Astrocyte (in vitro differentiated cells and primary cell): Measurements from ENCODE around the gene SELENOO. TPM values are rescaled to one million over a fixed set of nuclear protein-coding genes. Genes with fewer than 3 reads are reported as not detected.

Experiments used
- DNase-seq: peaks from one replicate; pipeline ENCODE4 v3.0.0-alpha.2; 2010; ENCODE audit warnings: low read depth
- FAIRE-seq: peaks from 2 replicates; lab custom pipeline; 2011; peaks lifted over from hg19 to GRCh38; lab: Jason Lieb, UNC
- H2AFZ ChIP-seq: 2 replicates; pipeline ENCODE4 v1.6.0; 2012; ENCODE audit warnings: low read depth, low read length, inconsistent platforms
- H3K27ac ChIP-seq: 2 replicates; pipeline ENCODE4 v1.5.1; 2011; ENCODE audit warnings: low read depth, low read length, inconsistent platforms
- H3K27me3 ChIP-seq: 2 replicates; pipeline ENCODE4 v1.6.0; 2011; ENCODE audit warnings: low read length, inconsistent platforms; ENCODE audit not compliant: insufficient read depth
- H3K36me3 ChIP-seq: 2 replicates; pipeline ENCODE4 v1.5.1; 2011; ENCODE audit warnings: low read length, inconsistent platforms; ENCODE audit not compliant: insufficient read depth
- H3K4me1 ChIP-seq: 2 replicates; pipeline ENCODE4 v1.5.1; 2011; ENCODE audit warnings: low read length, inconsistent platforms; ENCODE audit not compliant: insufficient read depth
- H3K4me2 ChIP-seq: 2 replicates; pipeline ENCODE4 v1.6.0; 2012; ENCODE audit warnings: low read length, inconsistent platforms
- H3K4me3 ChIP-seq: 2 replicates; pipeline ENCODE4 v1.5.1; 2011; ENCODE audit warnings: low read depth, mild to moderate bottlenecking, low read length, inconsistent platforms; ENCODE audit not compliant: insufficient read depth
- H3K79me2 ChIP-seq: 2 replicates; pipeline ENCODE4 v1.6.0; 2012; ENCODE audit warnings: mild to moderate bottlenecking, low read length, inconsistent platforms; ENCODE audit not compliant: insufficient read depth
- H3K9ac ChIP-seq: 2 replicates; pipeline ENCODE4 v1.6.0; 2012; ENCODE audit warnings: mild to moderate bottlenecking, low read length, inconsistent platforms
- H3K9me3 ChIP-seq: 2 replicates; pipeline ENCODE4 v1.5.1; 2012; ENCODE audit warnings: low read depth, mild to moderate bottlenecking, low read length, inconsistent platforms; ENCODE audit not compliant: insufficient read depth
- H4K20me1 ChIP-seq: 2 replicates; pipeline ENCODE4 v1.6.0; 2012; ENCODE audit warnings: low read length, inconsistent platforms; ENCODE audit not compliant: insufficient read depth
- H3K27ac Mint-ChIP-seq: one replicate; pipeline ENCODE4 v1.8.0; 2021; ENCODE audit warnings: mild to moderate bottlenecking, mixed read lengths; ENCODE audit not compliant: unreplicated experiment
- H3K27me3 Mint-ChIP-seq: one replicate; pipeline ENCODE4 v1.8.0; 2021; ENCODE audit warnings: low read depth, mixed read lengths; ENCODE audit not compliant: unreplicated experiment
- H3K36me3 Mint-ChIP-seq: one replicate; pipeline ENCODE4 v1.8.0; 2021; ENCODE audit warnings: low read depth, mixed read lengths; ENCODE audit not compliant: unreplicated experiment
- H3K4me1 Mint-ChIP-seq: one replicate; pipeline ENCODE4 v1.8.0; 2021; ENCODE audit warnings: low read depth, mixed read lengths; ENCODE audit not compliant: unreplicated experiment
- H3K4me3 Mint-ChIP-seq: one replicate; pipeline ENCODE4 v1.8.0; 2021; ENCODE audit warnings: mild to moderate bottlenecking, moderate library complexity, mixed read lengths; ENCODE audit not compliant: unreplicated experiment
- H3K9me3 Mint-ChIP-seq: one replicate; pipeline ENCODE4 v1.8.0; 2021; ENCODE audit warnings: mild to moderate bottlenecking, mixed read lengths; ENCODE audit not compliant: unreplicated experiment
- EZH2 ChIP-seq: IDR thresholded peaks from 2 replicates; pipeline ENCODE4 v1.6.1; 2012; ENCODE audit warnings: mild to moderate bottlenecking, low read length, inconsistent platforms; ENCODE audit not compliant: insufficient read depth
- total RNA-seq: library from RNA; stranded (reverse); gene quantifications from 2 replicates; pipeline ENCODE4 v1.2.1, GENCODE V29; 2021
- TF ChIP-seq, protein P1 (sequence below): IDR thresholded peaks from 2 replicates; pipeline ENCODE4 v1.5.1; 2011; ENCODE audit warnings: low read depth, mild to moderate bottlenecking, inconsistent platforms, low read length, moderate library complexity; ENCODE audit not compliant: insufficient read depth

SELENOO gene
- total RNA-seq, 1 donor from 2014 or later = 18.5 TPM

DNA sequence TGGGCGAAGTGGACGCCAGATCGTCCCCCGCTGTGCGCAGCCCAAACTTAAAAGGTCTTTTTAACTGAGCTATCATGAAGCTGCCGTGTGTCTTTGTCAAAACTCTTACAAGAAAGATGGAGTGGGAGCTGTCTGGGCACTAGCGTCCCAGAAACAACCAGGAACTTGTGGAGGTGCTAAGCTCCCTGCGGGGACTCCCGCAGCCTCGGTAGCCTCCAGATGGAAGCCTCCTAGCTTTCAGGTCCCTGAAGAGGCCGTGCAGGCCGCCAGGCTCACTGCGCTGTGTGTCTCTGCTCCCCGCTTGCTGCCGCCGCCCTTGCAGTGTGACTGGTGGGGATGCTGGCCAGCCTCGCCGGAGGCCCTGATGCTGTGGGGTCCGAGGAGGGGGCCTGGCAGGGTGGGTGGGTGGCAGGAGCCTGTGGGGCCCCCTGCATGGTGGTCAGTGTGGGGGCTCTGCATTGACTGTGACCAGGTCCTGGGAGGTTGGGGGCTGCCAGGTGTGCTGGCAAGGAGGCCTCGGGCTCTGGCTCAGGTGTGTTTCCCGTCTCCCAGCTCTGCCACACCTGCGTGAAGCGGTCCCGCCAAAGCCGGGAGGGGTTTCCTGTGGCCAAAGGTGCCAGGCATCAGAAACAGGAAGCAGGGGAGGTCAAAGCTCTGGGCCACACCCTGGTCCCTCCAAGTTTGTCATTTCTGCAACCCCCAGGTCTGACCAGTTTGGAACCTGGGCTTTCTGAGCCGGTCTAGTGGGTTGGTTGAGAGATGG, 13.9 kb upstream of the SELENOO start:
- DNase-seq = no peak
- no peak overlapping the region for H2AFZ ChIP-seq
- H3K79me2 ChIP-seq = peaks cover 51% of the 10 kb centered on the region

DNA sequence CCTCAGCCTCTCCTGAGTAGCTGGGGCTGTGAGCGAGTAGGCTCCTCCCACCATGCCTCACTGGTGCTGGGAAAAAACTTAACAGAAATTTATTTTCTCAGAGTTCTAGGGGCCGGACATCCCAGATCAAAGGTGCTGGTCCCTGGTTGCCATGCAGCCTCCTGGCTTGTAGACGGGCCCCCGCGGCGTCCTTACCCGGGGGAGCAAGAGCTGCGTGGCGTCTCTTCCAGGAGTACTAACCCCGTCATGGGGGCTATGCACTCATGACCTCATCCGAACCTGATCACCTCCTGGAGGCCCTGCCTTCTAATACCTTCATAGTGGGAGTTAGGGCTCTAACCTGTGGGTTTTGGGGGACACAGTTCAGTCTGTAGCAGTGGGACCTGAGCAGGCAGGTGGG, 12.5 kb upstream of the SELENOO start:
- peak overlapping the region; percentile 27 for H3K4me3 Mint-ChIP-seq
- peaks cover 53% of the 10 kb centered on the region for H4K20me1 ChIP-seq
- H3K9me3 Mint-ChIP-seq = no peaks in the 10 kb centered on the region
- peaks cover 27% of the 10 kb centered on the region for H3K4me1 ChIP-seq
- FAIRE-seq (no peak), DNase-seq (no peak)
- TF ChIP-seq, protein P1, sequence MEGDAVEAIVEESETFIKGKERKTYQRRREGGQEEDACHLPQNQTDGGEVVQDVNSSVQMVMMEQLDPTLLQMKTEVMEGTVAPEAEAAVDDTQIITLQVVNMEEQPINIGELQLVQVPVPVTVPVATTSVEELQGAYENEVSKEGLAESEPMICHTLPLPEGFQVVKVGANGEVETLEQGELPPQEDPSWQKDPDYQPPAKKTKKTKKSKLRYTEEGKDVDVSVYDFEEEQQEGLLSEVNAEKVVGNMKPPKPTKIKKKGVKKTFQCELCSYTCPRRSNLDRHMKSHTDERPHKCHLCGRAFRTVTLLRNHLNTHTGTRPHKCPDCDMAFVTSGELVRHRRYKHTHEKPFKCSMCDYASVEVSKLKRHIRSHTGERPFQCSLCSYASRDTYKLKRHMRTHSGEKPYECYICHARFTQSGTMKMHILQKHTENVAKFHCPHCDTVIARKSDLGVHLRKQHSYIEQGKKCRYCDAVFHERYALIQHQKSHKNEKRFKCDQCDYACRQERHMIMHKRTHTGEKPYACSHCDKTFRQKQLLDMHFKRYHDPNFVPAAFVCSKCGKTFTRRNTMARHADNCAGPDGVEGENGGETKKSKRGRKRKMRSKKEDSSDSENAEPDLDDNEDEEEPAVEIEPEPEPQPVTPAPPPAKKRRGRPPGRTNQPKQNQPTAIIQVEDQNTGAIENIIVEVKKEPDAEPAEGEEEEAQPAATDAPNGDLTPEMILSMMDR = no peak
- TF ChIP-seq EZH2 = no peak
- H3K27me3 ChIP-seq = no peaks in the 10 kb centered on the region
- H3K4me1 Mint-ChIP-seq = peaks cover 8% of the 10 kb centered on the region
- H3K4me3 ChIP-seq = no peak overlapping the region
- no peak overlapping the region for H3K27ac Mint-ChIP-seq
- no peaks in the 10 kb centered on the region for H3K27me3 Mint-ChIP-seq
- peaks cover 64% of the 10 kb centered on the region for H3K79me2 ChIP-seq
- no peak overlapping the region for H3K9ac ChIP-seq
- no peaks in the 10 kb centered on the region for H3K9me3 ChIP-seq
- H3K27ac ChIP-seq = no peak overlapping the region
- H3K36me3 ChIP-seq = no peaks in the 10 kb centered on the region
- H3K36me3 Mint-ChIP-seq = peaks cover 3% of the 10 kb centered on the region
- H2AFZ ChIP-seq = no peak overlapping the region
- H3K4me2 ChIP-seq = no peak overlapping the region

More for the DNA sequence above, 13.9 kb upstream of the SELENOO start:
- Histone ChIP-seq H3K9me3 (no peaks in the 10 kb centered on the region), H3K27ac (no peak overlapping the region), H3K4me2 (peak overlapping the region; percentile 90), H3K4me3 (peak overlapping the region; percentile 56), H3K4me1 (peaks cover 27% of the 10 kb centered on the region), H3K9ac (peak overlapping the region; percentile 71), H4K20me1 (peaks cover 38% of the 10 kb centered on the region), H3K36me3 (no peaks in the 10 kb centered on the region), H3K27me3 (no peaks in the 10 kb centered on the region)
- no peak for FAIRE-seq
- peaks cover 8% of the 10 kb centered on the region for H3K4me1 Mint-ChIP-seq
- H3K9me3 Mint-ChIP-seq = no peaks in the 10 kb centered on the region
- TF ChIP-seq, protein P1 = no peak
- TF ChIP-seq EZH2 = no peak
- H3K27me3 Mint-ChIP-seq = no peaks in the 10 kb centered on the region
- peaks cover 3% of the 10 kb centered on the region for H3K36me3 Mint-ChIP-seq
- H3K4me3 Mint-ChIP-seq = peak overlapping the region; percentile 92
- peak overlapping the region; percentile 10 for H3K27ac Mint-ChIP-seq
